Osteoblast (primary cell): ENCODE data around the gene NRARP. TPM values are rescaled to one million over a fixed set of nuclear protein-coding genes. Genes with fewer than 3 reads are reported as not detected.
A peak's percentile ranks its signal among the peaks of the same experiment; 100 is the strongest.

Experiments
- DNase-seq: peaks from one replicate; pipeline ENCODE4 v3.0.0; 2011; ENCODE audit warnings: low spot score, mixed read lengths; ENCODE audit not compliant: insufficient read length; ENCODE audit errors: missing footprints
- H2AFZ ChIP-seq: 2 replicates; pipeline ENCODE4 v1.6.0; 2011; ENCODE audit warnings: mild to moderate bottlenecking, low read length
- H3K27ac ChIP-seq: 2 replicates; pipeline ENCODE4 v1.5.1; 2011; ENCODE audit warnings: mild to moderate bottlenecking, low read depth, low read length, moderate library complexity
- H3K27me3 ChIP-seq: 2 replicates; pipeline ENCODE4 v1.6.0; 2012; ENCODE audit warnings: mild to moderate bottlenecking, control low read depth, inconsistent platforms, low read length, moderate library complexity; ENCODE audit not compliant: insufficient read depth
- H3K36me3 ChIP-seq: 2 replicates; pipeline ENCODE4 v1.5.1; 2011; ENCODE audit warnings: mild to moderate bottlenecking, low read length, control low read depth, moderate library complexity; ENCODE audit not compliant: insufficient read depth
- H3K4me1 ChIP-seq: 2 replicates; pipeline ENCODE4 v1.5.1; 2011; ENCODE audit warnings: mild to moderate bottlenecking, low read length, control low read depth, moderate library complexity; ENCODE audit not compliant: insufficient read depth
- H3K4me2 ChIP-seq: 2 replicates; pipeline ENCODE4 v1.6.0; 2011; ENCODE audit warnings: mild to moderate bottlenecking, low read length; ENCODE audit not compliant: insufficient read depth
- H3K4me3 ChIP-seq: fragments of 200-600 bp; sonication (generic); 3 replicates; pipeline ENCODE4 v1.5.1; 2012; ENCODE audit warnings: mild to moderate bottlenecking, low read length, inconsistent platforms; ENCODE audit not compliant: insufficient read depth
- H3K79me2 ChIP-seq: 2 replicates; pipeline ENCODE4 v1.6.0; 2012; ENCODE audit warnings: mild to moderate bottlenecking, low read length, control low read depth, inconsistent platforms; ENCODE audit not compliant: insufficient read depth
- H3K9me3 ChIP-seq: 2 replicates; pipeline ENCODE4 v1.5.1; 2011; ENCODE audit warnings: low read depth, low read length, control low read depth
- H4K20me1 ChIP-seq: 2 replicates; pipeline ENCODE4 v1.6.0; 2012; ENCODE audit warnings: mild to moderate bottlenecking, low read length, control low read depth; ENCODE audit not compliant: insufficient read depth
- CTCF ChIP-seq: IDR thresholded peaks from 2 replicates; pipeline ENCODE4 v1.5.1; 2011; ENCODE audit warnings: mild to moderate bottlenecking, low read depth, low read length, moderate library complexity; ENCODE audit errors: extremely low read depth
- total RNA-seq: library from RNA; depleted of rRNA; stranded (reverse); fragments of >200 nt; gene quantifications from 2 replicates; pipeline ENCODE4 v1.2.3, GENCODE V29; 2012

The NRARP gene
- total RNA-seq, 1 donor = under 0.01 TPM

- Histone ChIP-seq H3K27ac (no peak overlapping the region), H3K27me3 (peaks cover 4% of the 10 kb centered on the region), H3K9me3 (no peaks in the 10 kb centered on the region), H3K36me3 (no peaks in the 10 kb centered on the region), H3K4me1 (peaks cover 4% of the 10 kb centered on the region), H3K4me2 (no peak overlapping the region), H2AFZ (no peak overlapping the region), H3K4me3 (no peak overlapping the region), H3K79me2 (no peaks in the 10 kb centered on the region), H4K20me1 (no peaks in the 10 kb centered on the region)
- no peak for TF ChIP-seq CTCF
- no peak for DNase-seq
These were observed 3.7 kb upstream of the NRARP start for GRCh38 chr9:137305798-137306065.

- Histone ChIP-seq H2AFZ (peak overlapping the region; percentile 60), H3K4me3 (no peak overlapping the region), H3K4me1 (peaks cover 4% of the 10 kb centered on the region), H4K20me1 (no peaks in the 10 kb centered on the region), H3K4me2 (peak overlapping the region; percentile 33), H3K79me2 (no peaks in the 10 kb centered on the region), H3K27ac (no peak overlapping the region), H3K9me3 (no peaks in the 10 kb centered on the region), H3K36me3 (no peaks in the 10 kb centered on the region), H3K27me3 (peaks cover 9% of the 10 kb centered on the region)
- peak; percentile 98 for DNase-seq
- no peak for TF ChIP-seq CTCF
These were observed 3.2 kb upstream of the NRARP start for GRCh38 chr9:137305060-137305797.

GRCh38 chr9:137304383-137305059 lies 2.5 kb upstream of the NRARP start:
- H3K79me2 ChIP-seq = no peaks in the 10 kb centered on the region
- no peaks in the 10 kb centered on the region for H3K9me3 ChIP-seq
- no peaks in the 10 kb centered on the region for H4K20me1 ChIP-seq
- no peak overlapping the region for H2AFZ ChIP-seq
- no peak overlapping the region for H3K4me2 ChIP-seq
- H3K4me1 ChIP-seq = peaks cover 4% of the 10 kb centered on the region
- H3K4me3 ChIP-seq = no peak overlapping the region
- TF ChIP-seq CTCF = no peak
- peak; percentile 78 for DNase-seq
- H3K27ac ChIP-seq = no peak overlapping the region
- H3K36me3 ChIP-seq = no peaks in the 10 kb centered on the region
- H3K27me3 ChIP-seq = peaks cover 16% of the 10 kb centered on the region

GRCh38 chr9:137303893-137304382 lies 1.9 kb upstream of the NRARP start:
- Histone ChIP-seq H3K4me1 (peaks cover 4% of the 10 kb centered on the region), H3K27ac (no peak overlapping the region), H4K20me1 (no peaks in the 10 kb centered on the region), H3K27me3 (peaks cover 22% of the 10 kb centered on the region), H3K4me2 (no peak overlapping the region), H3K9me3 (no peaks in the 10 kb centered on the region), H3K36me3 (no peaks in the 10 kb centered on the region), H2AFZ (no peak overlapping the region), H3K4me3 (no peak overlapping the region), H3K79me2 (no peaks in the 10 kb centered on the region)
- TF ChIP-seq CTCF = no peak
- peak; percentile 80 for DNase-seq
